GM10248 (cell line): ENCODE results near the gene OR9A4.

ENCODE experiments used
- CTCF ChIA-PET: fragments of 300-600 bp; sonication (Branson Sonifier 250); formaldehyde crosslinking; extraction: SDS; loops from one replicate; lab custom pipeline; 2021; ENCODE audit warnings: antibody characterized with exemption; lab: Yijun Ruan, JAX
- POLR2A ChIA-PET: fragments of 350-650 bp; sonication (Branson Sonifier 250); formaldehyde crosslinking; extraction: SDS; loops from one replicate; lab custom pipeline; 2020; ENCODE audit warnings: antibody characterized with exemption; lab: Yijun Ruan, JAX
- DNase-seq: peaks from one replicate; pipeline ENCODE4 v3.0.0; 2012; ENCODE audit errors: extremely low spot score
- TF ChIP-seq, protein P1 (sequence below): IDR thresholded peaks from 2 replicates; pipeline ENCODE4 v1.5.1; 2012; ENCODE audit warnings: mild to moderate bottlenecking, low read depth; ENCODE audit errors: extremely low read depth, missing control alignments, control extremely low read depth

Gene OR9A4

DNA sequence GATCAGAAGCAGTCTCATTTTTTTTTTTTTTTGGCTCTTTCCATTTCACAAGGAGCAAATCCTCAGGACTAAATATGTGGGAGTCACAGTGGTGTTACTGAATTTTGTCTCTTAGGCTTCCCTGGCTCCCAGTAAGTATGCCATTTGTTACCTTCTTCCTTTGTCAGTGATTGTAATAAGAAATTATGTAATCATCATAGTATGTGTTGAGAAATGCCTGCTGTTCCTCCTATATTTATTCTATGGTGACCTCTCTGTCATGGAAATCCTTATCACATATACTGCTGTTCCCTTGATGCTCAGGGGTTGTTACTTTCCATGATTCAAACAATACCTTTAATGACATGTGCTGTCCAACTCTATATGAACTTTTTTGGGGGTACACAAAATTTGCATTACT lies 4.8 kb upstream of the OR9A4 start:
- ChIA-PET CTCF (no interaction called here), POLR2A (no interaction called here)
- TF ChIP-seq, protein P1, sequence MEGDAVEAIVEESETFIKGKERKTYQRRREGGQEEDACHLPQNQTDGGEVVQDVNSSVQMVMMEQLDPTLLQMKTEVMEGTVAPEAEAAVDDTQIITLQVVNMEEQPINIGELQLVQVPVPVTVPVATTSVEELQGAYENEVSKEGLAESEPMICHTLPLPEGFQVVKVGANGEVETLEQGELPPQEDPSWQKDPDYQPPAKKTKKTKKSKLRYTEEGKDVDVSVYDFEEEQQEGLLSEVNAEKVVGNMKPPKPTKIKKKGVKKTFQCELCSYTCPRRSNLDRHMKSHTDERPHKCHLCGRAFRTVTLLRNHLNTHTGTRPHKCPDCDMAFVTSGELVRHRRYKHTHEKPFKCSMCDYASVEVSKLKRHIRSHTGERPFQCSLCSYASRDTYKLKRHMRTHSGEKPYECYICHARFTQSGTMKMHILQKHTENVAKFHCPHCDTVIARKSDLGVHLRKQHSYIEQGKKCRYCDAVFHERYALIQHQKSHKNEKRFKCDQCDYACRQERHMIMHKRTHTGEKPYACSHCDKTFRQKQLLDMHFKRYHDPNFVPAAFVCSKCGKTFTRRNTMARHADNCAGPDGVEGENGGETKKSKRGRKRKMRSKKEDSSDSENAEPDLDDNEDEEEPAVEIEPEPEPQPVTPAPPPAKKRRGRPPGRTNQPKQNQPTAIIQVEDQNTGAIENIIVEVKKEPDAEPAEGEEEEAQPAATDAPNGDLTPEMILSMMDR, result no peak
- DNase-seq, result no peak

DNA sequence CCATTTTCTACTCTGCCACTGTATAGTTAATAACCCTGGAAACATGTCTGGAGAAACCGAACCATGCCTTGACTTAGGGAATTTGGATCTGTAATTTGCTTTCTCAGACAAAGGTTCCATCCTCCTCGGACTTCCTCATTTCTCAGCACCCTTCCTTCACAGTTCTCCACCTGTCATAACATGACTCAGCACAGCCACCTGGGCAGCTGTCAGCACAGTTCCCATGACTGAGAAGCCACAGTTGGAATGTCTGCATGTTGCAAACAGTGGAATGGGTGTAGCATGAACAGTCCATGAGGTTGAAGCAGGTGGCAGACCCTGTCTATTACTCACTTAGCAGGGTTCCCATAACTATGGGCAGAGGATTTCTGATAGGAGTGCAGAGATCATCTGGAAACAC lies 634 bp upstream of the OR9A4 start:
- ChIA-PET POLR2A (no interaction called here), CTCF (no interaction called here)
- DNase-seq, result no peak
- TF ChIP-seq, protein P1, result no peak

DNA sequence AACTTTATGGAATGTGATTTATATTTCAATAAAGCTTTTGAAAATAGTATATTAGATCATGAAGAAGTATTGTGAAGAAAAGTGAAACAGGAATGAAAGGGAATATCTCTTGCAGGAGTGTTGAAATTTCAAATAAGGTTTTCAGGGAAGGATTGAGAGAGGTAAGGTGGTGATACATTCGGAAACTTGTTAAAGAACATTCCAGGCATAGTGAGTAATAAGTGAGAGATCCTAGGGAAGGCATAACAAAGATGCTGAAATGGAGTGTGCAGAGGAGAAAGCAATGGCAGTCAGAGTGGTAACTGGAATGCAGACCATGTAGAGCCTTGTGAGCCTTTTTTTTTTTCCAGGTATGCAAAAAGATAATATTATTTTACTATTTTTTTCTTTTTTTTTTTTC lies 4.1 kb downstream of the OR9A4 start:
- ChIA-PET POLR2A (no interaction called here), CTCF (no interaction called here)
- DNase-seq, result no peak
- TF ChIP-seq, protein P1, result no peak

DNA sequence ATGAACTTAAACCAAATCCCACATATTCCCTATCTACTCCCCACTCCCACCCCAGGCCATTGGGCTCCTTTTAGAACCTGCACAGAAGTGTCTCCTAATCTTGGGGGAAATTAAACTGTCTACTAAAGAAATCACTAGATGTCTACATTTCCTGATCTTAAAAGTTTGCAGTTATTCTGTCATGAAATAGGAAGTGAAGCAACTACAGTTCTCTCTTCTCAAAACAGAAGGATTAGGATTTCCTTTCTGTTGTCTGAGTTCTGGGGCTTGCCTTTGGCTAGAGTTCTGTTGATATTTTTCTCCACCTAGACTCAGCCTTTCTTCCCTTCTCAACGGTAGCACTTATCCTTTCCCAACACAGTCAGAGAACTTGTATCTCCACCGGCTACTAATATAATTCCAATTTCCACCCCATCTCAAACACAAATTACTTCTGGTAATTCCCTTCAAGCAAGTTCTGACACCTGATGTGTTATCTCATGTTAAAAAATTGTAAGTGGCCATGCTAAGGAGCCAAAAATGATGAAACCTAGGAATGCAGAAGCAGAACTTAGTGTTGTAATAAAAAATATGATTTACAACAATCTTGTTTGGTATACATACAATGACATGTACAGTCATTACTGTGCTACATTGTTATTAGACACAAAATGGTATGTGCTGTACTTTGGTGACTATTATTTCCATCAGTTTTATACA lies 12.1 kb downstream of the OR9A4 start:
- TF ChIP-seq, protein P1, result no peak
- no peak for DNase-seq
- ChIA-PET CTCF (no interaction called here), POLR2A (no interaction called here)

DNA sequence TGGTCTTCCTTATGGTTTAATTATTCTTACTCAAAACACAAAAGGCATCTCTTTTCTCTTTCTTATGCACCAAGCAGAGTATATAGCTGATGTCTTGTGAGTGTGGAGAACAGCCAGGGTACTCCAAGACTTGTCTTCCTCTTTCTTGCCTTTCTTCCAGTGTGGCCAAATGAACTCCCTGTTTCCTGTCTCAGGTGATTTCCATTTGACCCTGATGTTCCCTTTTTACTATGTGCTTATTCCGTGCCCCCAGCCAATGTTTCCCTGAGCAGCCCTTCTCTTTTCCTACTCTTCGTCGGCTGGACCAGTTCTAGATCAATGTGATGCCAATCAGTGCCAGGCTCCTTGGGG lies 12.6 kb downstream of the OR9A4 start:
- ChIA-PET CTCF (no interaction called here), POLR2A (no interaction called here)
- DNase-seq, result no peak
- TF ChIP-seq, protein P1, result no peak

DNA sequence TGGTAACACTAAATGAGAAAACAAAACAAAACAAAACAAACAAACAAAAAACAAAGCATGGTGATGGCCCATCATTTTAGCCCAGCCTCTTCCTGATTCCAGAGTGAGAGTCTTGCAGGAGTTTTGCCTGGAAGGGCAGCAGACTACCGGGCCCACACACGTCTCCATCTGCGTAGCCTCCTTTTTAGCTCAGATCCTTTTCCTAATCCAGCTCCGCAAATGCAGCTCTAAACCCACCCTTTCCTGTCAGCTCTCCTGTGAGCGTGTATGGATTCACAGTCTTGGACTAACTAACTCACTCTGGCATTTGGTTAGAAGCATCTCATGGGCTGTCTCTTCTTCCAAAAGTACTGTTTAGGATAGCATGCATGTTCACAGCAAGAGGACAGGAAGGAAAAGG lies 14.0 kb downstream of the OR9A4 start:
- CTCF ChIA-PET, result interaction anchor here (0.7 to 1.4 kb wide), 2 partner anchors 16 to 46 kb away, joined by 3 to 5 read pairs; no protein-coding TSS in a partner anchor
- no peak for DNase-seq
- TF ChIP-seq, protein P1, result no peak
- POLR2A ChIA-PET, result no interaction called here
